Measurements from ENCODE around the gene SLC6A11. TPM values are rescaled to one million over a fixed set of nuclear protein-coding genes. Genes with fewer than 3 reads are reported as not detected.

SLC6A11 gene
- total RNA-seq, 1 experiment from 2014 or later = 1.6 TPM

DNA sequence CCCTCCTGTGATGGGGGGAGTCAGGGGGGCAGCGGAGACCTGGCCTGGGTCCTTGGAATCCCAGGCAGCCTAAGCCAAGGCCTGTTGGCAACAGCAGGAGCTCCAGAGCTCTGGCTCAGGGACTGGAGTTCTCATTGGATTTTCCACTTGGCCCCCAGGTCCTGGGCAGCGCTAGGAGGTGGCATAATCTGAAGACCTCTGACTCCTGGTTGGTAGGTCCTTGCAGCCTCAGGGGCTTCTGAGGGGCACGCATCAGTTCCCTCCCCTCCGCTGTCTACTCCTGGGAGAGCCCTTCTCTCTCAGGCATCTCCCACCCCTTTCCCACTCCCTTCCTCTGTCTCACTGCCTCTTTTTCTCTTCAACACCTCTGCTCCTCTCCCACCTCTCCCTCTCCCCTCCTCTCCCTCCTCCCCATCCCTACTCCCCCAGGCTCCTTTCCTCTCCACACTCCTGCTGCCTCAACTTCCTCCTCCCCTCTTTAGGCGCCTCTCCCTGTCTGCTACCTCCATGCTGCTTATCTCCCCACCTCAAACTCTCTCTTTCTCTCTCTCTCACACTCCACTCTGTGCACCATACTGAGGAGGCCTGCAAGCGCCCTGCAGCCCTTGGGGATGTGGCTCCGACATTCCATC is 135.4 kb downstream of the SLC6A11 start:
- DNase-seq (ENCODE audit: low read depth) = no peak

DNA sequence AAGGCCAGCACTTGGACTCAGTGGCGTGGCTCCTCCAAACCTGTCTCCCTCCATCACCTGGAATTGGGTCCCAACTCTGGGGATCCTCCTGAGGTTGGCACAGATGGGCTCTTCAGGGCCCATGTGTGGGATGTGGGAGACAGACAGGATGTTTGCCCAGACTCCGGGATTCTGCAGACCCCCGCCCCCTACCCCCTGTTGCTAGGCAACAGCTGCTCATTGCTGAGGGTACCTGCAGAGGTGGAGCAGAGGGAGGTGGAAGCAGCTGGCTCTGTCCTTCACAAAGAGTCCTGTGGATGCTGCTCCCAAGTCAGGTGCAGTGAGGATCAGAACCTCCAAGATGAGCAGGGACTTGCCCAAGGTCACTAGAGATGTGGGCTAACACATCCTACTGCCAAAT is 136.5 kb downstream of the SLC6A11 start:
- DNase-seq (ENCODE audit: low read depth) = no peak

DNA sequence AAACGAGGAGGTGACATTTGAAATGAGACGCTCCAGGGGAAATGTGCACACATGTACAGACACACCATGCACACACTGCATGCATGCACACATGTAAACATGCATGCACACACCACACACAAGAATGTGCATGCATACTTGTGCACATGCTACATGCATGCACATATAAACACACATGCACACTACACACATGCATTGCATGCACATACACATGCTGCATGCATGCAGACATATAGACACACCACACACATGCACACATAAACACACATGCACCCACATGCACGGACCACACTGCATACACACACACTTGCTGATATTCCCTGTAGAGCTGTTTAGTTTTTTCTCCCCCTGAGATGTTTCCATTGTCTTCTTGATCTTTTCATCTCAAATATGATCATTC is 138.7 kb downstream of the SLC6A11 start:
- no peak for DNase-seq (ENCODE audit: low read depth)

DNA sequence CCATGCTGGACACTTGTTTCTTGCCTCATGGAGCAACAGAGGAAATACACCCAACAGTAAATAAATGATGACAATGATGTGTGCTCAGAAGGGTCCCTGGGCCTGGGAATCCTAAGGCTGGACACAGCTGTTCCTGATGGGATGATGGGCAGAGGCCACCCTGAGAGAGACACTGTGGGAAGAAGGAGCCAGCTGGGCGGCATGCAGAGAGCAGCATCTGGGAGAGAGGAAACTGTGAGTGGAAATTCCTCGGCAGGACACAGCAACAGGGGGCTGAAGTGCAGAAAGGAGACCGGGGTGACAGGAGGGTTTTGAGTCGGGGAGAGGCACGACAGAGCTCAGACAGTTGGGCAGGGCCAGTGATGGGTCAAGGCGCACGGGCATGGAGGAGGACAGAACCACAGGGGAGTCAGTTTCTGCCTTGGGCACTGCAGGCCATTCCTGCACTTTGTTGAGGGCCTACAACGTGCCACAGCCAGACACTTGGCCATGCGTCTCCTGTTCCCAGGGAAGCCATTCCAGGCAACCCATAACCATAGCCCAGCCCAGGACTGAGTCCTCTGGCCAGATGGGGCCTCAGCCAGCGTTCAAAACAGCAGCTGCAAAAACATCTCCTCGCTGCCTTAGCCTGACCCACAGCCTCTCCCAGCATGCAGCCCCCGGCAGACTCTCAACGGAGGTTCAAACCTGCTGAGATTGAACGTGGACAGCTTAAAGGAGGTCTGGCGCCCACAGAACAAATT is 139.9 kb downstream of the SLC6A11 start:
- DNase-seq (ENCODE audit: low read depth) = no peak

DNA sequence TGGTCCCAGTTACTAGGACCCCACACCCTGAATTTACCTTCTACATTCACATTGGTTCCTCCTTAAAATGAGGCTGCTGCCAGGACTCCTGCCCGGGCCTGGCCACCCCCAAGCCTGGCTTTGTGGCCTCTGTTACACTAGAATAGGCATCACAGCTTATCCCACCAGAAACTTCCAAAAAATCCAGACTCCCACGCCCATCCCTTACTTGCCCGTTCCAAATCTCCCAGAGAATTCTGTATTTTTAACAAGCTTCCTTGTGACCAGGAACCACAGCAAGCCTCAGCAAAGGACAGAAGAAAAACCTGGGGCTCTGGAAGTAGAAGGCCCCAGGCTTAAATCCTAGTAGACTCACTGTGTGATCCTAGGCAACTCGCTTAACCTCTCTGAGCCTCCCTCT is 140.5 kb downstream of the SLC6A11 start:
- no peak for DNase-seq (ENCODE audit: low read depth)

DNA sequence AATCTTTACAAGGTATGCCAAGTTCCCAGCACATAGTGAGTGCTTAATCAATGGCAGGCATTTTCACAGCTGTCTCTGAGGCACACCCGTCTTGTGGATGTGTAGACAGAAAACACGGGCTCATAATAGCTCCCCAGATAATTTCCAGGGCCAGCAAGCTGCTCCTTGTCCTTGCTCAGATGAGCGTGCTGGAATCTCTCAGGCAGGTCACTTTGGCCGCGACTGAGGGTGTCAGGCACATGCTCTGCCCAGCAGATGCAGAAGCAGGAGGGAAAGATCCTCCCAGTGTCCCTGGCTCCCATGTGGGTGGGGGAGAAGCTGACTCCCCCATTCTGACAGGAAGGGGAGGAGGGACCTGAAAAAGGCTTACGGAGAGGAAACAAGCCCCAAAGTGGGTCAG is 141.0 kb downstream of the SLC6A11 start:
- DNase-seq (ENCODE audit: low read depth) = no peak

DNA sequence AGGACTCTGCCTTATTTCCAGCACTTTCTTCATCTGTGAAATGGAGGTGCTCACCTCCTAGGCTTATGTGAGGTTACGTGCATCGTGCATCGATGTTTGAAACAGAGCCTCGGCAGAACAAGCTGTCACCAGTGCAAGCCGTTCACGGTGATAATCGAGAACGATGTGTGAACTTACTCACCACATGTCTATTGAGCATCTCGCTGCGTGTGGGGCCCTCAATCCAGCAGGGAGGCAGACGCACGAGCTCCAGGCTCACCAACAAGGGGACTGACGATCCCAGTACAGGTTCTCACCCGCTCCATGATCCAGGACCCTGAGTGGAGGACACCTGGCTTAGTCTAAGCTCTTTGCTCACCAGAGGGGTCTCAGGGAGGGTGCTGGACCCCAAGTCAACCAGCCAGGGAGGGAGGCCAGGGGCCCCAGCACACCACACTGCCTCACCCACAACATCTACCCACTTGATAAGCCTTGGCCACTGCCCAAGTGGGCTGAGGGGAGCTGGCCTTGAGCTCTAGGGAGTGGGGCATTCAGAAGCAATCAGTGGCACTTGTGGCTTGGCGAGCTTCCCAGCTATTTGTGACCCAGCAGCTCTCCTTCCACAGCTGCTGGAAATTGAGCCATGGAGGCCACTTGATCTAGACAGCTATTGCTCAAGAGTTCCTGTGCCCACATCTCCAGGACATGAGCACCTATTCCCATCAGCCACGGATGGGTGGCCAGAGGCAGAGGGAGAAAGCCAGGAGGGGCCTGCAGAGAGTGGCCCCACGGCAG is 142.1 kb downstream of the SLC6A11 start:
- peak; percentile 63 for DNase-seq (ENCODE audit: low read depth)

DNA sequence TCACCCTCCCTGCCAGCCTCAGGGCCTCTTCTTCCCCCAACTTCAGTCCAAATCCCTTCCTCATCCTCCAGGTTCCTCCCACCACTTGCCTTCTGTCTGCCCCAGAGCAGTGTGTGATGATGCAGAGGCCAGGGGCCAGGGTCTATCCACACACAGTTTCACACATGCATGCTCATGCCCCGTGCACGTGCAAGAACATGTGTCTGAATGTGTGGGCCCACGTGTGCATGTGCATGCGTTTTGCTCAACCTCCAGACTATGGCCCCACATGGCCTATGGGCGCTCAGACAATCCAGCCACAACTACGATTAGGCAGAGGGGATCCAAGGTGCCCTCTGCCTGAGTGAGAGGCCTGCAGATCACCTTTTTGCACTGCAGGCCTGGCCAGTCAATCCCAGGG is 144.2 kb downstream of the SLC6A11 start:
- DNase-seq (ENCODE audit: low read depth) = no peak

DNA sequence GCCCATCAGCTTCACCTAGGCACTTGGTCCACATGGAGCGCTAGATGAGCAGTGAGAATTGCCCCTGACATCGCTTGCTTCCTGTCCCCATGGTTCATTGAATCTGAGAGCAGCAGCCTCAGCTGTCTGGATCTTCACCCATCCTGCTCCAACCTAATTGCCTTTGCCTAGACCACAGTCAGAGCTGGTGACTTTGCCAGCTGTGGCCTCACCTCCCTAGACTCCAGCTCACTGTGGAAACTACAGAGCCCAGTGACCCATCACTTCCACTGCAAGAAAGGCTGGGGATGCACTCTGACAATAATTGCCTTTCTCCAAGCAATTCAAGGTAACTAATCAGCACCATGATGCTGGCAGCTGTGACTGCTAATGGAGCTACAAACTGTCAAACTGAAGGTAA is 145.9 kb downstream of the SLC6A11 start:
- no peak for DNase-seq (ENCODE audit: low read depth)

DNA sequence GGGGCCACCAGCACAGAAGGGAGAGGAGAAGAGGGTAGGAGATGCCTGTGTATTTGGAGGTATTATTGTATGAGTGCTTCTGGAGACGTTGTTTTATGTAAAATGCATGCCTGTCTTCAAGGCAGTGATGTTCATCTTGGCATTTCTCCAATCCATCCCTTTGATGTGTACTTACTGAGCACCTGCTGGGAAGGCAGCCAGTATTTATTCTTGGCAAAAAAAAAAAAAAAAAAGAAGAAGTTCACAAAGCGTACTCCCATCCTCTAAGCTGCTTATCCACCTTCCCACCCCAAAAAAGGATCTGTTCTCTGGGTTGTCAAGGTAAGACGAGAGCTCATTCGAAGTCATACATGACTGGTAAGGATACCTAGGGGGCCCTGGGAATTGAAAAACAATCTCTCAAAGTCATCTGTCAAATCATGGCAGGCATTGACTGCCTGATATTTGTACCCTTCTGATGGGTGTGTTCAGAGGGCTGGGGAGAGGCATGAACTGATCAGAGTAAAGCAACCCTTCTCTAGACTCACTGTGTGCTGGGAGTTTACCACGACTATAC is 146.5 kb downstream of the SLC6A11 start:
- no peak for DNase-seq (ENCODE audit: low read depth)

DNA sequence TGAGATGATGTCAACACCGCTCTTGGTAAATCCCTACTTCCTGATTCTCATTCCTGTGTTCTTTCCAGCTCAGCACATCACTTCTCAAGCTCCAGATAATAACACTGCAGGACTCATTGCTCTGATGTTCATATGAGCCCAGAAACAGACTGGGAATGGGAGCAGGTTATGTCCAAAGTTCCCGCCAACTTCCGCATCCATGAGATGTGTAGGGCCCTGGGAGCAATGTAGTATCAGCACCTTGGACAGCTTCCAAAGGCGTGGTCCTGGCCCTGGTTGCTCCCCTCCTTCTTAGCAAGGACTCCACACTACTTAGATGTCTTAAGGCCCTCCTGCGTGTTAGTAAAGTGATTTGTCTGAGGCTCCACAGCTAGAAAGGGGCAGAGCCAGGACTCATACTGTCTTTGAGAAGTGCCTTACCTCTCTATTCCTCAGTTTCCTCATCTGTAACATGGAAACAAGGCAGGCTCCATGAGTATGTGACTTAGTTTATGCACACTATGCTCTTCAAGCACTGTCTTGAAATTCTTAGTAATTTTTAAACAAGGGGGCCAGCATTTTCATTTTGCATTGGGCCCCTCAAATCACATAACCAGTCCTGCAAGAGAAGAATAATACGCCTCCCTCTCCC is 148.6 kb downstream of the SLC6A11 start:
- peak; percentile 35 for DNase-seq (ENCODE audit: low read depth)

DNA sequence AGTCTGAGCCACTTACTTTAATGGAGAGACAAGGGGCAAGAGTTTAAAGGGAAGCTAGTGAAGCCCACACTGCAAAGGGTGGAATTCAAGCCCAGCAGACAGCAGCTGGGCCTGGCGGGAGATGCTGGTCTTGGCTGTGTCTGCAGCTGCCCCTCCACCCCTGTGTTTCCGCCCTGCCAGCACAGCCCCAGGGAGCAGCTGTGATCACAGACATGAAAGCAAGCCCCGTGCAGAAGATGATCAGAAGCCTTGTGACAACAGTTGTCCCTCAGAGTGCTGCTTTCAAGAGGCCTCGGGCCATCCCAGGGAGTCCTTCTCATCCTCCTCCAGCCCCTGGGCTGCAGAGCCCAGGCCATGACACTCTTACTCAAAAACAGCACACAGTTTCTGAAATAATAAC is 152.4 kb downstream of the SLC6A11 start:
- DNase-seq (ENCODE audit: low read depth) = no peak

DNA sequence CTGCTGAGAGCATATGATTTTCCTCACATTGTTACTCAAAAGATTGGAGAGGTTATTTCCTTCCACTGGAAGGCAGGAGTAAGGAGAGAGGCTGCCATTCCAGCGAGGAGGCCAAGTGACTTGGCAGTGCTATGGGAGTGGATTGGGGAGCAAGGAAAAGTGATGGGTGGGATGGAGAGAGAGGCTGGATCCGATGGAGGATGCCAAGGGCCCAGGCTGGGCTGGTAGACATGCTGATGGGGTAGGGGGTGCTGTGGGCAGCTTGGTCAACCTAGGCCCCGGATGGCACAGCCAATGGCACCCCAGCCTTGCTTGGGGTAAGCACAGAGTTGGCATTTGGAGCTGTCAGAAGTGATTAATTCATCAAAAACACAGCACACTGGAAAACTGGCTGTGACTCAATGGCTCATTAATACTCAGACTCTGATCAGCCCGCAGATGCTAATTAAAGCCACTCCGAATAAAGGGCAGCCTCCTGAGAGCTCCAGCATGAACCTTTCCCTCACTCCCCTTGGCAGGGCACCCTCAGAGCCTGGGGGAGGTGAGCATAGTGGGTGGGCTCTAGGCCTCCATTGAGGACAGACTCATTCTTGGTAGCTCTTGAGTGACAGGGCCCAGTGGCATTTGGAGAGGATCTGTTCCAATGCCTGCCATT is 154.4 kb downstream of the SLC6A11 start:
- DNase-seq (ENCODE audit: low read depth) = no peak

DNA sequence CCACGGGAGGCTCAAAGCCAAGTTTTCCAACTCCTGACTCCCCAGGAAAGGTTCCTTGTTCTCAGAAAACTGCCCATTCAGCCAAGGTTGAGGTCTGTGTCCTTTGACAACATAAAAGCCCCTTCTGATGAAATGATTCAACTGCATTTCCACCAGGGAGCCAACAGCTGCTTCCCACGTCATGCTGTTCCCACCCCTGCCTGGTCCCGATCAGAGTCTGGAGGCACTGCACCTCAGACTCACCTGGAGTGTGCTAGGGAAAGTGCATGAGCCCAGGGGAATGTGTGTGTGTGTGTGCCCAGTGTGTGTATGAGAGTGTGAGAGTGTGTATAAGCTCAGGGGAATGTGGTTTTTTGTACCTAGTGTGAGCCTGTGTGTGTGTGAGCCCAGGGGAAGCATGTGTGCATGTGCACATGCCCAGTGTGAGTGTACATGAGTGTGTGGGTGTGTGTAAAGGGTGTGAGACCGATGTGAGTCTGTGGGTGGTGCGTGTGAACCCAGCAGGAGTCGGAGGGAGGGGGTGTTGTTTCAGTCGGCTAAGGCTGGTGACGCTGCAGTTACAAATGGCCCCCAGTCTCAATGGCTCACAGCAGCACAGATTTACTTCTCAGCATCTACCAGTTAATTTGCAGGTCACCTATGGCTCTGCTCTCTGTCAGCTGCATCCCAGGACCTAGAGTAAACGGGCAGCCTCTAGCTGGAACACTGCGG is 156.2 kb downstream of the SLC6A11 start:
- no peak for DNase-seq (ENCODE audit: low read depth)

DNA sequence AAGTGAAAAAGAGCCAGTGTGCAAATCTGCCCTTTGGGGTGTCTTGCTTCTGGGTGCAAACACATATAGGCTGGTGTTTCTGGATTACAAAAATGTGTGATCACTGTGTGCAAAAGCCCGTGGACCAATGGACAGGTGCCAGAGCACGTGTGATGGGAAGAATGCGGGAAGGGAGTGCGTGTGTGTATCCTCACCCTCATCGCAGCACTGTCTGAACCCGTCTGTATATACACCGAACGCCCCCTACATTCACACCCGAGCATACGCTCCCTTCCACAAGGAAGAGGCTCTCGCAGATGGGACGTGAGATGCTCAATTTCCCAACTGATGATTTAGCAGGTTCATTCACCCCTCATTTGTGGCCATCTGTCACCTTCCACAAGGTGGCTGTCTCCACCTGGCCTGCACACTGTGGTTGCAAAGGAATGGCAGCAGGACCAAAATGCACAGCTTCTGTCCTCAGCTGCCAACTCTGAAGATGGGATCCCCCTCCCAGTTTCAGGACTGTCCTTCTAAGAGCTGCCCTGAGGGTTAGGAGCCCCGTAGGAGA is 157.1 kb downstream of the SLC6A11 start:
- no peak for DNase-seq (ENCODE audit: low read depth)

DNA sequence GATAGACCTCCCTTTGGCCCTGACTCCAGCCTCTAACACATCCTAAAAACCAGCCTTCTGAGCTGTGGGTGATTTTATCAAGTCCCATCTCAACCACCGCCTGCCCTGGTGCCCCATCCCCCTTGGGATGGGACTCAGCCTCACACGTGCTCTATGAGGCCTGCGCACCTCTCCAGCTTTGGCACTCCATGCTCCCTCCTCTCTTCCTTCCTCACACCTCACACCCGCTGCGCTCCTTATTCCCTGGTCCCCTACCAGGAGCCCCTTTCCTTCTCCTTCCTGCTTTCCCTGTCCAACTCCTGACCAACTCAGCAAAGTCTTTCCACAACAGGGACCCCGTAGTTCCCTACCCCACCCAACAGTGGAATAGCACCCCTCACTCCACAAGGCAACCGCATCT is 158.1 kb downstream of the SLC6A11 start:
- no peak for DNase-seq (ENCODE audit: low read depth)

DNA sequence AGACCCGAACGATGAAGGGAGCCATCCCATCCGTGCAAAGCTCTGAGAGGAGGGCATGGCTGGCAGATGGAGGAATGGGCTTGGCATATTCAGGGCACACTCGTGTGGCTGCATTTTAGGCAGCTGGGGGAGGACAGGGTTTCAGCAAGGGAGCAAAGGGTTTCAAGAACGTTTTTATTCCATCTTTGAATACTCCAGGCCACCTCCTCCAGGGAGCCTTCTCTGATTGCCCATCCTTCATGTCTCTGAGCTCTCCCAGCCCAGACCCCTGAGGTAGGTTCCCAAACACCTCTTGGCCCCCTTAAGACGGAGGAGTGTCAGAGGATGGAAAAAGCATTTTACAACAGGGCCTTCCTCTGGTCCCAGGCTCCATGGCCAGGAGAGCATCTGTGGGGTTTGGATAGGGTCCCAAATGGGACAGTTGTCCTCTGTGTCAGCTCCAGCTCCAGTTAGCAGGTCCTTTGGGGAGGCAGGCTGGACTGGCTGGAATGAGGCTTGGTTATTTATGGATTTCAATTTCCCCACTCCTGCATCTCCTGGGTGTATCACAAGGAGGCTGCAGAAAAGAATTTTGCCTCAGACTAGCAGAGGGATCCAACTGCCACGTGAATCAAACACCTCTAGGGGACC is 158.8 kb downstream of the SLC6A11 start:
- DNase-seq (ENCODE audit: low read depth) = no peak

DNA sequence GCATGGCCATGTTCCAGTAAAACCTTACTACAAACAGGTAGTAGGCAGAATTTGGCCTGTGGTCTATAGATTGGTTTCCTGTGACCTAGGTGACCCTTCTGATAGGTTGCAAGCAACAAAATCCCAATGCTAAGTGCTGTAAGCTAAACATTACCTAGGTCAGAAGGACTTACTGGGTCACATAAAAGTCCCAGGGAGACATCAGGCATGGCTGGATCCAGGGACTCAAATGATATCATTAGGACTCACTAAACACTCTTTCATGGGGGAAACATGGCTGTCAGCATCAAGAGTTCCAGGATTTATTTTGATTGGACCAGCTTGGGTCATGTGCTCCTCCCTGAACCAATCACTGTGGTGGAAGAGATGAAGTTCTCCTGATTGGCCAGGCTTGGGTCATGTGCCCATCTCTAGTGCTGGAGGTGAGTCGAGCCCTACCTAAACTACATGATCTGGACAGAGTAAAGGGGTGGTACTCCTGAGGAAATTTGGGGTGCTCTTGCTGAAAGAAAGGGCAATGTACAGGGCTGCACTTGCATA is 159.7 kb downstream of the SLC6A11 start:
- DNase-seq (ENCODE audit: low read depth) = no peak

DNA sequence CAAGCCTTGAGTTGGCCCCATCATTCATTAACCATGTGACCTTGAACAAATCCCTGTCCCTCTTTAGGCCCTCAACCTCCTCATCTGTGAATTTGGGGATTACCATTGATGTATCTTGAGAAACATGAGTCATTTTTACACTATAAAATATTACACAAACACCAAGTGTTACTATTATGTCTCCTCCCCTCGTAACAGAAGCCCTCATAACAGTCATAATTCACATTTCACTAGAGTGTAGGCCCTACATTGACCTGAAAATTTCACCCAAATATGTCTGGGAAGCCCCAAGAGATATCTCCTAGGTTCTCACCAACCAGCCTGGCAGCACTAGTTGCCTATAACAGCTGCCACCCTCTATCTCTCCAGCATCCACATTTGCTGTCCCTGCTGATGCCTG is 160.7 kb downstream of the SLC6A11 start:
- no peak for DNase-seq (ENCODE audit: low read depth)

Measured in Daoy (cell line).